ENCODE measurements around the gene BRSK2.

GRCh38 chr11:1457856-1458255 is 68.1 kb downstream of the BRSK2 start:
- no peak for TF ChIP-seq POLR2AphosphoS5 (IDR thresholded peaks at IDR 0.05; ENCODE audit: low read depth, low read length)
- TF ChIP-seq YY1 (IDR thresholded peaks at IDR 0.05; ENCODE audit: low read depth) = no peak
- no peak for TF ChIP-seq NFIC (IDR thresholded peaks at IDR 0.05; ENCODE audit: borderline replicate concordance)
- TF ChIP-seq CTCF (IDR thresholded peaks at IDR 0.05) = no peak
- no peak for TF ChIP-seq USF2 (IDR thresholded peaks at IDR 0.05; ENCODE audit: borderline replicate concordance, low read depth, low read length)
- no peak for TF ChIP-seq ZBTB33 (IDR thresholded peaks at IDR 0.05; ENCODE audit: borderline replicate concordance, low read depth)
- no peak for TF ChIP-seq RAD21 (IDR thresholded peaks at IDR 0.05; ENCODE audit: low read length)
- no peak for TF ChIP-seq EP300 (IDR thresholded peaks at IDR 0.05; ENCODE audit: borderline replicate concordance in 1 of 2, low read depth in 1 of 2, low read length in 1 of 2)
- TF ChIP-seq SIN3A (IDR thresholded peaks at IDR 0.05; ENCODE audit: borderline replicate concordance, low read depth, low read length) = no peak
- no peak for TF ChIP-seq RCOR1 (IDR thresholded peaks at IDR 0.05; ENCODE audit: low read length)
- no peak for TF ChIP-seq EZH2phosphoT487 (IDR thresholded peaks at IDR 0.05; ENCODE audit: borderline replicate concordance, low read depth)
